WTC11 (cell line): ENCODE results near the gene NEK8. TPM values are rescaled to one million over a fixed set of nuclear protein-coding genes. Genes with fewer than 3 reads are reported as not detected.

Experiments
- ARID4B ChIP-seq: sonication (generic); formaldehyde crosslinking; IDR thresholded peaks from 2 replicates; pipeline ENCODE4 v1.8.0; 2023; ENCODE audit warnings: missing genetic modification reagents, mild to moderate bottlenecking, borderline replicate concordance
- ATF3 ChIP-seq: sonication (generic); formaldehyde crosslinking; conservative IDR thresholded peaks from 2 replicates; pipeline ENCODE4 v1.8.1; 2022; ENCODE audit warnings: mild to moderate bottlenecking, missing genetic modification reagents
- ELF4 ChIP-seq: sonication (generic); formaldehyde crosslinking; IDR thresholded peaks from 2 replicates; pipeline ENCODE4 v1.8.1; 2022; ENCODE audit warnings: low read depth, mild to moderate bottlenecking, moderate library complexity, missing genetic modification reagents
- FOXJ3 ChIP-seq: sonication (generic); formaldehyde crosslinking; IDR thresholded peaks from 2 replicates; pipeline ENCODE4 v1.9.0; 2021; ENCODE audit warnings: missing genetic modification reagents, mild to moderate bottlenecking, borderline replicate concordance
- FOXK1 ChIP-seq: sonication (generic); formaldehyde crosslinking; IDR thresholded peaks from 2 replicates; pipeline ENCODE4 v1.8.0; 2022; ENCODE audit warnings: mild to moderate bottlenecking, moderate library complexity, missing genetic modification reagents
- NR2C2 ChIP-seq: sonication (generic); formaldehyde crosslinking; IDR thresholded peaks from 2 replicates; pipeline ENCODE4 v1.8.0; 2022; ENCODE audit warnings: mild to moderate bottlenecking, missing genetic modification reagents
- RELA ChIP-seq: sonication (generic); formaldehyde crosslinking; IDR thresholded peaks from 2 replicates; pipeline ENCODE4 v1.8.1; 2022; ENCODE audit warnings: missing genetic modification reagents, mild to moderate bottlenecking, borderline replicate concordance
- RORB ChIP-seq: fragments of 250-450 bp; sonication (Bioruptor Pico); IDR thresholded peaks from 2 replicates; pipeline ENCODE4 v1.9.0; 2021; ENCODE audit warnings: mild to moderate bottlenecking
- SMAD3 ChIP-seq: sonication (generic); formaldehyde crosslinking; IDR thresholded peaks from 2 replicates; pipeline ENCODE4 v1.8.0; 2022; ENCODE audit warnings: missing genetic modification reagents, mild to moderate bottlenecking, borderline replicate concordance
- SMAD4 ChIP-seq: sonication (generic); formaldehyde crosslinking; IDR thresholded peaks from 2 replicates; pipeline ENCODE4 v1.8.0; 2022; ENCODE audit warnings: mild to moderate bottlenecking, missing genetic modification reagents
- TCF7 ChIP-seq: sonication (generic); formaldehyde crosslinking; IDR thresholded peaks from 2 replicates; pipeline ENCODE4 v1.8.0; 2022; ENCODE audit warnings: mild to moderate bottlenecking, low read depth, missing genetic modification reagents, moderate library complexity
- TEAD1 ChIP-seq: sonication (generic); formaldehyde crosslinking; IDR thresholded peaks from 2 replicates; pipeline ENCODE4 v1.8.0; 2022; ENCODE audit warnings: mild to moderate bottlenecking, missing genetic modification reagents
- ZBTB43 ChIP-seq: sonication (generic); formaldehyde crosslinking; IDR thresholded peaks from 2 replicates; pipeline ENCODE4 v1.8.1; 2023; ENCODE audit warnings: mild to moderate bottlenecking, missing genetic modification reagents
- ZNF512 ChIP-seq: sonication (generic); formaldehyde crosslinking; IDR thresholded peaks from 2 replicates; pipeline ENCODE4 v1.8.1; 2022; ENCODE audit warnings: missing genetic modification reagents, borderline replicate concordance
- ZNF532 ChIP-seq: fragments of 250-450 bp; sonication (Bioruptor Pico); IDR thresholded peaks from 2 replicates; pipeline ENCODE4 v1.9.0; 2021; ENCODE audit warnings: mild to moderate bottlenecking, borderline replicate concordance
- total RNA-seq: library from RNA; stranded (reverse); gene quantifications from 3 replicates; pipeline ENCODE4 v1.2.3, GENCODE V29; 2021

Gene NEK8
- total RNA-seq, 1 experiment from 2014 or later = 25.0 TPM

- TF ChIP-seq ARID4B (0 out of 2 replicates have a peak, but pooled peaks have one; percentile 7), ELF4 (CRISPR knock-in tag) (no peak), NR2C2 (CRISPR knock-in tag) (no peak), ZNF532 (CRISPR knock-in tag) (no peak), SMAD4 (CRISPR knock-in tag) (no peak), FOXJ3 (CRISPR knock-in tag) (no peak), SMAD3 (CRISPR knock-in tag) (no peak), TCF7 (CRISPR knock-in tag) (no peak), ATF3 (CRISPR knock-in tag) (no peak), RORB (CRISPR knock-in tag) (no peak), RELA (no peak), ZNF512 (CRISPR knock-in tag) (no peak), TEAD1 (CRISPR knock-in tag) (0 out of 2 replicates have a peak, but pooled peaks have one; percentile 15), FOXK1 (CRISPR knock-in tag) (no peak), ZBTB43 (CRISPR knock-in tag) (0 out of 2 replicates have a peak, but pooled peaks have one; percentile 37)
These were observed 10.1 kb upstream of the NEK8 start (continued) for GRCh38 chr17:28718333-28719020.
